Psoas muscle (tissue), 8 donors: ENCODE data around the gene ZNF575. TPM values are rescaled to one million over a fixed set of nuclear protein-coding genes. Genes with fewer than 3 reads are reported as not detected.

ENCODE experiments used
- ATAC-seq, 4 donors: fragments of 200-7000 bp; cut with Tn5 transposase; one replicate each; pipeline ENCODE4 v1.9.1; 2020; ENCODE audit warnings: moderate library complexity in 3 of 4, mild to moderate bottlenecking in 2 of 4
- DNase-seq, 2 donors: peaks; one replicate each; pipeline ENCODE4 v3.0.0-alpha.2; 2020
- H3K27ac ChIP-seq: fragments of 200-600 bp; one replicate; pipeline ENCODE4 v1.8.0; 2022
- H3K27me3 ChIP-seq, 3 donors: fragments of 200-600 bp in 1 of 3; one replicate each; pipeline versions ENCODE4 v1.6.1 to v1.8.0; 2013 to 2022; ENCODE audit warnings: low read length in 2 of 3, mild to moderate bottlenecking in 2 of 3, moderate library complexity in 1 of 3; ENCODE audit not compliant: insufficient read depth in 3 of 3
- H3K36me3 ChIP-seq, 2 donors: fragments of 200-600 bp in 1 of 2; one replicate each; pipeline versions ENCODE4 v1.6.1 to v1.8.0; 2013 to 2022; ENCODE audit warnings: low read depth in 1 of 2, mild to moderate bottlenecking in 1 of 2, moderate library complexity in 1 of 2; ENCODE audit not compliant: insufficient read depth in 1 of 2
- H3K4me1 ChIP-seq: fragments of 200-600 bp; one replicate; pipeline ENCODE4 v1.8.0; 2022
- H3K4me3 ChIP-seq: fragments of 200-600 bp; one replicate; pipeline ENCODE4 v1.8.0; 2022; ENCODE audit warnings: mild to moderate bottlenecking
- H3K9me3 ChIP-seq: fragments of 200-600 bp; one replicate; pipeline ENCODE4 v1.8.0; 2022
- CTCF ChIP-seq: fragments of 200-600 bp; IDR thresholded peaks from one replicate; pipeline ENCODE4 v1.8.0; 2022; ENCODE audit warnings: antibody characterized with exemption
- WGBS, 3 donors: extraction: QIAGEN DNeasy Blood & Tissue Kit; methylation state at CpG; one replicate each; pipeline versions ENCODE4 v1.1.6 to v1.1.7; 2013; 5-methylcytosine and 5-hydroxymethylcytosine counted together
- intact Hi-C, 2 donors: fragments of 100-400 bp; cut with DNase I; formaldehyde crosslinking; loops; one replicate each; pipeline versions ENCODE4 v1.11.0 to v1.14.2; 2022
- polyA plus RNA-seq, 3 donors: library from polyadenylated mRNA; stranded (reverse); fragments of 200-250 nt; gene quantifications; one replicate each; pipeline ENCODE4 v1.2.3, GENCODE V29; 2013
- total RNA-seq, 4 donors: library from RNA; stranded (reverse); fragmentation: NEBNext Ultra II Directional in 2 of 4; extraction: Animal tissue kit (Norgen Biotek cat#: 25700) in 2 of 4; gene quantifications; one replicate each; pipeline versions ENCODE4 v1.2.1 to v1.2.4, GENCODE V29; 2021 to 2023
- donor health status: healthy with polysubstance abuse.
- donor health status: DM: no; HTN: no; CAD: no; lungs with moderate emphysema.
- donor health status: Bipolar disorder and iron deficiency.
- donor health status: healthy.
- donor health status: DM: yes; HTN: yes; CAD: no.
- donor health status: DM: no; HTN: no; CAD: no.
- donor health status: DM: no; HTN: no; CAD: no.
- donor health status: DM: yes; HTN: yes; CAD: no.

ZNF575 gene
- total and polyA plus RNA-seq, 7 donors, result 0.23 to 1.6 (median 1.0) TPM

- Histone ChIP-seq H3K4me1 (peaks cover 12% of the 10 kb centered on the region), H3K4me3 (no peak overlapping the region), H3K27me3 (no peaks in the 10 kb centered on the region), H3K36me3 (peaks cover 0 to 5% of the 10 kb centered on the region in 2 donors), H3K27ac (no peak overlapping the region), H3K9me3 (no peaks in the 10 kb centered on the region)
- 74 to 80% (median 79%) methylated on average over 3 of the region's 3 CpGs for WGBS, 3 donors
- DNase-seq (no peak), ATAC-seq (no peak)
- no peak for TF ChIP-seq CTCF
- intact Hi-C loops, result loop anchor here in 1 of 2 donors (2.0 kb wide), 1 partner anchor 14 kb away; no protein-coding TSS in a partner anchor
Observed at GRCh38 chr19:43578787-43579186, 45.8 kb downstream of the ZNF575 start.

GRCh38 chr19:43581467-43581866 is 48.5 kb downstream of the ZNF575 start:
- Histone ChIP-seq H3K4me1 (no peaks in the 10 kb centered on the region), H3K36me3 (no peaks in the 10 kb centered on the region), H3K27ac (no peak overlapping the region), H3K9me3 (no peaks in the 10 kb centered on the region), H3K27me3 (no peaks in the 10 kb centered on the region), H3K4me3 (peak overlapping the region; percentile 59)
- intact Hi-C loops, result no loop called here
- DNase-seq (no peak), ATAC-seq (no peak)
- no peak for TF ChIP-seq CTCF
- 76 to 84% (median 76%) methylated on average over 7 of the region's 7 CpGs for WGBS, 3 donors

GRCh38 chr19:43582495-43582894 is 49.5 kb downstream of the ZNF575 start:
- Histone ChIP-seq H3K4me1 (no peaks in the 10 kb centered on the region), H3K27ac (no peak overlapping the region)
- no peak for DNase-seq

DNA sequence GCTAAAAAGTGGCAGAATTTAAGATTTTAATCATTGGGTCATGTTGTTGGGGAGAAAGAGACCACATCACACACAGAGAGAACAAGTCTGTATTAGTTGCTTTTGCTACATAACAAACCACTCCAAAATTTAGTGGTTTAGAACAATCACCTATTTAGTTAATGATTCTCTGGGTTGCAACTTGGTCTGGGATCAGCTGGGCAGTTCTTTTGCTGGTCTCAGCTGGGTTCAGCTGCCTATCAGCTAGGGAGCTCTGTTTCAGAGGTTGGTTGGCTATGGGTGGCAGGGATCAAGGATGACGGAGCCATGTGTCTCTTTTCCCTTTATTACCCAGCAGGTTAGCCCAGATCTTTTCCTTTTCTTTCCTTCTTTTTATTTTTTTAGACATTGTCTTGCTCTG is 51.5 kb downstream of the ZNF575 start:
- ATAC-seq, result no peak
- Histone ChIP-seq H3K27ac (no peak overlapping the region), H3K4me1 (no peaks in the 10 kb centered on the region), H3K9me3 (no peaks in the 10 kb centered on the region), H3K36me3 (peaks cover 5 to 12% of the 10 kb centered on the region in 2 donors), H3K27me3 (no peaks in the 10 kb centered on the region), H3K4me3 (no peak overlapping the region)
- no peak for DNase-seq
- intact Hi-C loops, result no loop called here
- 85 to 95% (median 91%) methylated on average over 1 of the region's 1 CpG for WGBS, 3 donors
- TF ChIP-seq CTCF, result no peak

More at GRCh38 chr19:43582495-43582894, 49.5 kb downstream of the ZNF575 start:
- intact Hi-C loops, result no loop called here
- H3K9me3 ChIP-seq, result no peaks in the 10 kb centered on the region
- ATAC-seq, result no peak
- no peak for TF ChIP-seq CTCF
- no peak overlapping the region for H3K4me3 ChIP-seq
- 91 to 93% (median 92%) methylated on average over 2 of the region's 2 CpGs for WGBS, 3 donors
- no peaks in the 10 kb centered on the region for H3K27me3 ChIP-seq
- no peaks in the 10 kb centered on the region for H3K36me3 ChIP-seq

Other genes starting within 250 kb of the ZNF575 start
- 1 to 10 TPM in 1 of 4 donors, under 1 TPM in 2, not detected in 1; 0.16 to 1.1 (median 0.34) TPM for gene CD177, start 179.5 kb upstream of the ZNF575 start, total RNA-seq
- under 1 TPM in 2 of 3 donors, not detected in 1; 0.03 to 0.04 TPM for gene CD177, start 179.5 kb upstream of the ZNF575 start, polyA plus RNA-seq
- not detected for gene TEX101, start 118.3 kb upstream of the ZNF575 start, total RNA-seq
- gene TEX101, start 118.3 kb upstream of the ZNF575 start, polyA plus RNA-seq, result not detected
- not detected for gene LYPD3, start 67.6 kb upstream of the ZNF575 start, total RNA-seq
- under 1 TPM in 2 of 3 donors, not detected in 1; 0.12 to 0.26 TPM for gene LYPD3, start 67.6 kb upstream of the ZNF575 start, polyA plus RNA-seq
- 1 to 10 TPM; 3.1 to 5.7 (median 4.5) TPM for gene PHLDB3, start 28.4 kb upstream of the ZNF575 start, total RNA-seq
- 1 to 10 TPM; 2.0 to 4.7 (median 3.2) TPM for gene PHLDB3, start 28.4 kb upstream of the ZNF575 start, polyA plus RNA-seq
- gene ETHE1, start 6.0 kb upstream of the ZNF575 start, total RNA-seq, result 10 to 100 TPM; 13.0 to 20.9 (median 16.6) TPM
- 10 to 100 TPM; 18.5 to 22.8 (median 20.3) TPM for gene ETHE1, start 6.0 kb upstream of the ZNF575 start, polyA plus RNA-seq
- 10 to 100 TPM; 12.7 to 22.1 (median 14.8) TPM for gene XRCC1, start 42.3 kb downstream of the ZNF575 start, total RNA-seq
- 10 to 100 TPM; 13.5 to 21.6 (median 14.1) TPM for gene XRCC1, start 42.3 kb downstream of the ZNF575 start, polyA plus RNA-seq
- 1 to 10 TPM in 1 of 4 donors, under 1 TPM in 2, not detected in 1; 0.66 to 1.1 (median 0.86) TPM for gene PINLYP, start 42.6 kb downstream of the ZNF575 start, total RNA-seq
- gene PINLYP, start 42.6 kb downstream of the ZNF575 start, polyA plus RNA-seq, result 1 to 10 TPM in 1 of 3 donors, under 1 TPM in 2; 0.66 to 1.3 (median 0.90) TPM
- 10 to 100 TPM; 16.3 to 26.9 (median 22.4) TPM for gene IRGQ, start 62.9 kb downstream of the ZNF575 start, total RNA-seq
- 10 to 100 TPM in 2 of 3 donors, 1 to 10 TPM in 1; 5.5 to 23.3 (median 11.9) TPM for gene IRGQ, start 62.9 kb downstream of the ZNF575 start, polyA plus RNA-seq
- 10 to 100 TPM; 10.3 to 16.2 (median 15.9) TPM for gene ZNF576, start 63.4 kb downstream of the ZNF575 start, total RNA-seq
- gene ZNF576, start 63.4 kb downstream of the ZNF575 start, polyA plus RNA-seq, result 10 to 100 TPM; 14.6 to 22.7 (median 22.4) TPM
- gene SRRM5, start 78.9 kb downstream of the ZNF575 start, total RNA-seq, result under 1 TPM in 3 of 4 donors, not detected in 1; 0.12 to 0.34 (median 0.19) TPM
- 1 to 10 TPM in 1 of 3 donors, under 1 TPM in 2; 0.10 to 1.1 (median 0.52) TPM for gene SRRM5, start 78.9 kb downstream of the ZNF575 start, polyA plus RNA-seq
- gene ZNF428, start 86.4 kb downstream of the ZNF575 start, total RNA-seq, result 10 to 100 TPM; 17.2 to 39.0 (median 28.0) TPM
- gene ZNF428, start 86.4 kb downstream of the ZNF575 start, polyA plus RNA-seq, result 10 to 100 TPM; 12.4 to 33.5 (median 27.5) TPM
- gene CADM4, start 106.7 kb downstream of the ZNF575 start, total RNA-seq, result 10 to 100 TPM in 1 of 4 donors, 1 to 10 TPM in 3; 4.4 to 10.6 (median 5.0) TPM
- gene CADM4, start 106.7 kb downstream of the ZNF575 start, polyA plus RNA-seq, result 1 to 10 TPM; 1.8 to 4.7 (median 3.1) TPM
- 1 to 10 TPM; 1.8 to 6.1 (median 3.9) TPM for gene PLAUR, start 137.0 kb downstream of the ZNF575 start, total RNA-seq
- gene PLAUR, start 137.0 kb downstream of the ZNF575 start, polyA plus RNA-seq, result 1 to 10 TPM; 1.0 to 9.7 (median 2.5) TPM
- not detected for gene IRGC, start 182.9 kb downstream of the ZNF575 start, total RNA-seq
- gene IRGC, start 182.9 kb downstream of the ZNF575 start, polyA plus RNA-seq, result not detected
- 10 to 100 TPM; 11.6 to 27.1 (median 15.1) TPM for gene SMG9, start 221.8 kb downstream of the ZNF575 start, total RNA-seq
- 10 to 100 TPM; 10.1 to 29.1 (median 13.7) TPM for gene SMG9, start 221.8 kb downstream of the ZNF575 start, polyA plus RNA-seq
- gene KCNN4, start 247.8 kb downstream of the ZNF575 start, total RNA-seq, result under 1 TPM; 0.26 to 0.89 (median 0.40) TPM
- under 1 TPM; 0.09 to 0.43 (median 0.21) TPM for gene KCNN4, start 247.8 kb downstream of the ZNF575 start, polyA plus RNA-seq